DMS79 treated with DMSO at 0.1 percent for 48 hours (cell line): ENCODE measurements around the gene SLC6A20.

Source experiments
- DNase-seq: peaks from one replicate; lab custom pipeline; 2025; lab: John Stamatoyannopoulos, UW

SLC6A20 gene

DNA sequence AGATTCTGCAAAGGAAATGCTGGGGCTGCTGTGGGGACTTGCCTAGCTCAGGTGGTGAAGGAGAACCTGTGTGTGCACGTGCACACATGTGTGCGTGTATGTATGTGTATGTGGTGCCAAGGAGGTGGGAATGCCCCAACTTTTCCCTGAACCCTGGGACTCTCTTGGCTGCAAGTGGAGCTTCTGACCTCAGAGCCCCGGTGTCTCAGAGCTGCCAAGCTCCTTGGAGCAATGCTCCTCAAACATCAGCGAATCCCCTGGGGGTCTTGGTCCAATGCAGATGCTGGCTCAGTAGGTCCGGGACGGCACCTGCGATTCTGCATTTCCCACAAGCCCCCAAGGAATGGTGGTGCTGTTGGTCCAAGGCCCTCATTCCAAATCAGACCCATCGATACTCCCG is 5.8 kb upstream of the SLC6A20 start:
- no peak for DNase-seq

DNA sequence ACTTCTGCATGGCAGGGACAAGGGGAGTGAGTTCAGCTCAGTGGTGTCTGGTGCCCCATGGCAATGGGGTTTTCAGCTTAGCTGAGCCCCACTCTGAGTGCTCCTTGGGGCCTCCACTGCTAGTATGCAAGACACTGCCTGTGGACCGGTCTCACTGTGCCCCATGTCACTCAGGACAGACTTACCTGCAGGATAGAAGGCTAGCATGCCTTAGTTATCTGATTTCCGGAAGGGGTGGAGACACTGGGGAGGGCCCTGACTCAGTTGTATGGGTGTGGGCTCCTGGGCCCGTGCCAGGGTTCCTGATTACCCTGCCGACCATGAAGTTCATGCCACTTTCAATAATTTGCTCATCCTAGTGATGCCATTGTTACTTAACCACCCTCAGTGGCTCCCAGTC is 4.3 kb upstream of the SLC6A20 start:
- no peak for DNase-seq

DNA sequence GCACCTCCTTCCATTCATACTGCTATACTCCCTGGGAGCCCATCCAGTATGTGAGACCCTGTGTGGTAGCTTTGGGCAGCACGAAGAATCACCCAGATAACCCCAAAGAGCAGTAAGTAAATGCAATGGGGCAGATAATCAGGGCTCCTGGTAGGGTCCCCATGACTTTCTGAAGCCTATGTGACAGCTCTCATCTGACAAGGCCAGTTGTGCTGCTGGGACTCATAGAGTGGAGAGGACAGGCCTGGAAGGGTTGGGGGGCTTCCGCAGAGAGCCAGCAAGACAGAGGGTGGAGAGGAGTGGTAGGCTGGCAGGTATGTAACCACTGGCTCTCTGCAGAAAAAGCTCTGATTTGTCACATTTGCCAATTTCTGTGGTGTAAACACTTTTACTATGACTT is 3.2 kb upstream of the SLC6A20 start:
- no peak for DNase-seq

DNA sequence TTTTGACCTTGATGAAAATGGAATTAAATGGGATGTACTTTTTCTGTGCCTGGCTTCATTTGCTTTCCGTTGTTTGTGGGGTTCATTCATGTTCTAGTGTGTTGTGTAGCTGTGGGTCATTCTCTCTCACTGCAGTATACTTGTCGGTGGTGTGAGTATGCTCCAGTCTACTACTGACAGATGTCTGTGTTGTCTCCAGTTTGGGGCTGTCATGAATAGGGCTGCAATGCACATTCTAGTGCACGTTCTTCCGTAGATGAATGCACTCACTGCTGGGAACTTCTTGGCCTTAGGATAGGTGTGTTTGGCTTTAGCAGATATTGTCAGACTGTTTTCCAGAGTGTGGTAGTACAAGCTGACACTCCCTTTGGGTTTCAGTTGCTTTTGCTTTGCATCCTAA is 1.7 kb upstream of the SLC6A20 start:
- DNase-seq = no peak

DNA sequence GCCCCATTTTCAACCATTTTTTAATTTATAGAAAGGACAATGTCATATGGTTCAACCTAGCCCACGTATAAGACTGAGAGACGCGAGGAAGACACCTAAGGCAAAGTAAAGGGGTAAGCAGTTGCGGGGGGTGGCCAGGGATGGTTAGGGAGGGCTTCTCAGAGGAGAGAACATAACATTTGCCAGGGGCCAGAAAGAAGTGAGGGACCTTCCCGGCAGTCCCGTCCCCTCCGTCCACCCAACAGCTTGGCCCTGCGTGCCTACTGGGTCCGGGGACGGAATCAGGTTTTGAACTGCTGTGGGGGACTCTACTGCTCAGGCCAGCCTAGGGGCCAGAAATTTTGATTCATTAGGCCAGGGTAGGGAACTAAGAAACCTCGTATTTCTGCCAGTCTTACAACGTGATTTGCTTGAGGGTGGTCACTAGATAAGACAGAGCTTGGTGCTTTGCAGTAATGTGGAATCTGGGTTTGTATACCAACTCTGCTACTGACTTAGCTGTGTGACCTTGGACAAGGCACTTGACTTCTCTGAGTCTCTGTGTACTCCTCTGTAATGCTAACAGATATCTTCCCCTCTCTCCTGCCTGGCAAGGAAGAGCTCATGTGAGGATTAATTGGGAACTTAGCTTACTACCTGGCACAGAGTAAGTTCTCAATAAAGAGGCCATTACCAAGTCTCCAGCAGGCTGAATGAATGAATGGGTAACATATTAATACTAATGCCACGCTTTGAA is 734 bp upstream of the SLC6A20 start:
- DNase-seq = no peak

DNA sequence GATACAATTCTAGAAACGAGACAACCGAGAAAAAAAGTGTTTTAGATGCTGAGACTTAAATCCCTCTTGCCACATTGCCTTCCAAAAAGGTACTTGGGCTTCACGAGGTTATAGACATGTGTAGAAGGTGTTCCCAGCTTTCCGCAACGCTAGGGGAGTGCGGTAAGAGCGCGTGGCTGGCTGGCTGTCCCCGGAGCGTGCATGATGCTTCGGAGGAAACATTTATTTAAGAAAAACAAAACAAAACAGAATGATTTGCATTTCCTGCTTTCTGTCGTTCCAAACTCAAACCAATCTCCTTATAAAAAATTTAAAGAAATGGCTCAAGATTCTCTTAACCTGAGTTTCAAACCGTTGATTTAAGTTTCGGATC is 841 bp downstream of the SLC6A20 start:
- no peak for DNase-seq

DNA sequence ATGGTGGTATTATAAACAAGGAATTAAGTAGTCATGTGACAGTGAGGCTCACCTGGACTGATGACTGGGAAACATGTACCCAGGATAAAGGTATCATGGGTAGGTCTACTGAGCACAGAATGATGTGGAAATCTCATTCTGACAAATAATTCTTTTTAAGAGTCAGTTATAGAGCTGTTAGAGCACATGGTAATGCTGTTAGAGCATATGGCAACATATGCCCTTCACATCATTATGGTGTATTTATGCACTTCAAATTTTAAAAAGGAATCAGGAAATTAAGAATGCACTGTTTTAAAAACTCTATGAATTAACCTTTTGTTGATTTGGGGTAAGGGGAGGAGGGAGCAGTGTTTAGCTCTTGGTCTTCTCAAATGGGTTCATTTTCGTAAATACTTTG is 1.7 kb downstream of the SLC6A20 start:
- DNase-seq = no peak

DNA sequence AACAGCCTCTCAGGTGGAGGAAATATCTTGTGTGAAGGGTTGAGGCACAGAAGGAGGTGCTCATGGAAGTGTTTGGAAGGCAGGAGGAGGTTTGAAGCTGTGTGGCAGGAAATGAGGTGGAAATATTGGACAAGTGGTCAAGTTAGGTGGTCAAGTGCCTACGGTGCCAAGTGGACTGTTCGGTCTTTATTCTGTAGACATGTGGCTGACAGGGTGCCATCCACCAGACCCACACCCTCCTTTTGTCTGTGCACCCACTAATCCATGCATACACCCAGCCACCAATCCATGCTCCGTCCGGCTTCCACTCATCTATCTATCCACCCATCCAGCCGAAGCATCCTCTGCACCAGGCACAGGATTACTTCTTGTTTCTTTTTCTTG is 2.2 kb downstream of the SLC6A20 start:
- no peak for DNase-seq

DNA sequence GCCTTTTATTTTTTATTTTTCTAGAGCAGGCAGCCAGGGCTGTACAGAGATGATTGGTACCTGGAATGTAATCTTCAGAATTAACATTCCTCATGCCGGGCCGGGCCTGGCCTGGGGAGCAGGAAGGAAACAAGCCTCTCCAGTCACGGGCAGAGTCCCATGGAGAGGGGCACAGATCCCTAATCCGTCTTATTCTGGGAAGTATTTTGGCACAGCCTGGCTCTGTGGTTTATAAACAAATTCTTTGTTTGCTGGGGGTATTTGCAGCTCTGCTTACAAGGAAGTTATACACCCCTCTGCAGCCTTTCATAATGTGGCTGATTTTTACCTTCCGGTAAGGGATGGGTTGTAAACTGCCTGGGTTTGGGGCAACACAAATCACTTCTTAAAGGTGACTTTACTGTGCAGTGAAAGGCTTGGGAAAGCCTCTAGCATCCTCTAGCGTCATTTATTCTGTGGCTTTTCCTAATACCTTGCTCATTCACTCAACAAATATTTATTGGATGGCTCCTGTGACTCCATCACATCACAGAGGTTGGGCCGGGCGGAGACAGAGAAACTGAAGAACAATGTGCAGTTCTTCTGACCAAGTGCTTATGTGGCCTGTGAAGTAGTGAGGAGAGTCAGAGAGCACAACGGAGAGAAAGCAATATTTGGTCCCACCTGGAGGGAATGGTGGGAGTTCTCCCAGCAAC is 2.7 kb downstream of the SLC6A20 start:
- DNase-seq = no peak

DNA sequence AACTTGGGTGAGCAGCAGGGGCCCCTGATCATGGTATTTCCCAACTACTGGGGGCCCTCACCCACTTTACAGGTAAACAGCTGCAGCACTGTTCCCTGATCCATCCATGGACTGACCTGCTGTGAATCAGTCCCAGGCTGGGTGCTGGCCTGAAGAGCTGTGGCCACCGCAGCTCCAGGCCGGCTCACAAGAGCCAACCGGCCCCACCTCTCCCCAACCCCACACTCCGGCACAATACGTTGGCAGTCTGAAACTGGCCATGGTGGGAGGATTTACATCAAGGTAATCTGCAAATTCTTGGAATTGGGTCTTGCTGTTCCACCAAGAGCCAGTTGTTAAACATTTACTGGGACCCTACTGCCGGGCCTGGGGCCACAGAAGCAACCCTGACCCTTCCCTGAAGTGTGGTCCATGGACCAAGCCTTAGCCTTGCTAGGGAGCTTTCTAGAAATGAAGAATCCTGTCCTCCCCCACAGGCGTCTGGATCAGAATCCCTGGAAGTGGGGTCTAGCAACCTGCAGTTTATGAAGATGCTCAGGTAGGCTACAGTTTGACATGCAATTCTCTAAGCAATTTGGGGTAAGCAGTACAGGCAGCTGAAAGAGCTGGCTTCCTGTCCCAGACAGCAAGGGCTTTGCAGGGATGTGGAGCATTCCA is 3.7 kb downstream of the SLC6A20 start:
- DNase-seq = no peak

DNA sequence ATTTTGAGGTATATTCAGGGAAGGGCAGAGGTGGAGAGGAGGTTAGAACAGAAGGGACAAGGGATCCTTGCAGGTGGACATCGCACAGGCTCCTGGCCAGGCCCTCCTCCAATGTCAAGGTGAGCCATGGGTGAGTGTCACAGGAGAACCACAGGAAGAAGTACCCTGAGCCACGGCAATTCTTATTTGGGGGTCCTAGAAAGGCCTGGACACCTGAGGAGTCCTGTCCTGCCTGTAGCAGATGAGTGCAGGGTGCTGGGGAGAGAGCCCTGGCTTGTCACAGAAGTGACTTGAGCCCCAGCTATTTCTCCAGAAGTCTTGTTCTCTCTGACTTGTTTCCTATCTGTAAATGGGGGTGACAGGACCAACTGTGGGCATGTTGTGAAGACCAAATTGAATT is 4.3 kb downstream of the SLC6A20 start:
- no peak for DNase-seq

DNA sequence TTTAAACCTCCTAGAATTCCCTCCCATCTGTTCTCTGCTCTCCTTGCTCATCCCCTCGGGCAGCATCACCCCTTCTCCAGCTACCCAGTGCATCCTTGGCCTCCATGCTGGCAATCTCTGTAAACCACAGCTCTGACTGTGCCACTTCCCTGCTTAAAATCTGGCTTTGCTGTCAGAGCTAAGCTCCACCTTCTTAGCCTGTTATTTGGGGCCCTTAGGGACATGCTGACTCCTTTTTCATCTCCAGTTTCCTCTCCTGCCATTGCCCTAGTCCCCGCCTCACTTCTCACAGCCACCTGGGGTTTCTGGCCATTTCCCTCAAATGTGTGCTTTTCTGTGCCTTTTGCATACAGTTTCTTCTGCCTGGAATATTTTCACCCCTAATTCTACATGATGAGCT is 5.7 kb downstream of the SLC6A20 start:
- DNase-seq = no peak

DNA sequence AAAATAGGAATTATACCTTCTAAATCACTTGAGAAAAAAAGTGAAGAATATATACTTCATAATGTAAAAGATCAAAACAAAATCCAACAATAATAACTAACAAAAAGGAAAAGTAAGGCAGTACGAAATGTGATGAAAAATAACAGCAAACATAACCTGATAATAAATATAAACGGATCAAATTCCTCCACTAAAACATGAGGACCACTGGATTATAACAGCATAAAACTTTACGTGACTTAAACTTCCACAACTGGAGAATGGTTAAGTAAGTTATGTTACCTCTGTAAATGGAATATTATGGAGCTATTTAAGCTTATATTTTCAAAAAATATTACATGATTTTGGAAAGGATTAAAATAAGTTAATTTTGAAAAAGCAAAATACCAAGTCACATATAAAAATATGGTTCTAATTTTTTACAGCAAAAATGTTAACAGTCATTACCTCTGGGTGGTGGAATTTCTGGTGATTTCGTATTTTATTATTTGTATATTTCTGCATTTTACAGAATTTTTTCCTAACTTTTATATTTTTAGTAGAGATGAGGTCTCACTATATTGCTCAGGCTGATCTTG is 7.0 kb downstream of the SLC6A20 start:
- no peak for DNase-seq

DNA sequence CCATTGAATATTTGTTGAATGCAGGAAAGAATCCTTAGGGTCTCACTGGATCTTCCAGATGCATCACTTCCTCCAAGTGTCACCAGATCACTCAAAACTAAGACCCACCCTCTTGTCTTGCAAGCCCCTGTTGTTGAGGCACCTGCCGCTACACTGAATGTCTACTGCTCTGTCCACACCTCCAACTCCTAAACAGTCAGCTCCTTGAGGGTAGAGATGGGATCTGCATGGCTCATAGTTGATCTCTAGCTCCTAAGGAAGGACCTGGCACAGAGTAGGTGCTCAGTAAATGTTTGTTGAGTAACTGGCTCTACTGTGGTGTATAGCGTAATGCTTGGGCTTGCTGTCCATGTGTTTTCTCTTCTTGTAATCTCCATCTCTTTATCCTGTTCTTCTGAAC is 8.8 kb downstream of the SLC6A20 start:
- DNase-seq = no peak

DNA sequence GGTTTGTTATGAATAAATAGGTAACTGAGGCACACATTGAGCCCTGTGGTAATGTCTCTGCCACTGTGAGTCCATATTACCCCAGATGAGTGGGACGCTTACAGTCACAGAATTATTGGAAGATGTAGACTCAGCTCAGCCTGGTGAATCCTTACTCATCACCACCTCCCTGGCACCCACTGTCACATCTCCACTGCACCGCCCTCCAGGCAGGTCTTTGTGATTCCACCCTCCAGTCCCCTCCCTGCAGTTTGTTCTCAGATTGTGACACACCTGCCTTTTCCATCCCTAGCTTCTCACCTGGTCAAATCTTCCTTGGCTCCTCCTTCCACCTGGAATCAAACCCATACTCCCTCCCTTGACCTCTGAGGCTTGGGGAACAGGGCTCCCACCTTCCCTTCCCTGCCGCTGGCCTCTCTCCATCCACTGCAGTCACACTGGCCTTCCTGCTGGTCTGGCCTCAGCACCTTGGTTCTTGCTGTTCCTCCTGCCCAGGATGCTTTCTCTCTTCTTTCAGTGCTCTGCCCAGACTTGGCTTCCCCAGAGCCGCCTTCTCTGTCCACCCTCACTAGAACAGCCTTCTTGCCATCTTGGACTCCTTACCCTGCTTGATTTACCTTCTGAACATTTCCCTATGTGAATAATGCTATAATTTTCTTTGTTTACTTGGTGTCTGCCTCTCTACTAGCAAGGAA is 9.4 kb downstream of the SLC6A20 start:
- DNase-seq = peak; percentile 14

DNA sequence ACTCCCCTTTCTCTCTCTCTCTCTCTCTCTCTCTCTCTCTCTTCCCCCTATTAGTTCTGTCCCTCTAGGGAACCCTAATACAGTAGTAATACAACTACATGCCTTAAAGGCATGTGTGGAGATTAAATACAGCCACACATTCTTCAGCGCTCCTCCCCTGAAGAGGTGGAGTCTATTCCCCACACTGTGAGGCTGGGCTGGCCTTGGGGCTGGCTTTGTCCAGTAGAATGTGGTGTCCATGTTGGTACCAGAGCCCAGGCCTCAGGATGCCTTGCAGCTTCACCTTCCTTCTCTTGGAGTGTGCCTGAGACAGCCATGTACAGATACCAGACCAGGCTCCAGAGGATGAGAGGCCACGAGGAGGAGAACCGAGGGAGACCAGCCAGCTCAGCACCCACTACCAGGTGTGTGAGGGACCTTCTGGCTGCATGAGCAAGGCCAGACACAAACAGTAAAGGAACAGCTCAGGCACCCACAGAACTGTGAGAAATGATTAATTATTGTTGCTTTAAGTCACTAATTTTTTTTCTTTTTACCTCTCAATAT is 10.7 kb downstream of the SLC6A20 start:
- no peak for DNase-seq

DNA sequence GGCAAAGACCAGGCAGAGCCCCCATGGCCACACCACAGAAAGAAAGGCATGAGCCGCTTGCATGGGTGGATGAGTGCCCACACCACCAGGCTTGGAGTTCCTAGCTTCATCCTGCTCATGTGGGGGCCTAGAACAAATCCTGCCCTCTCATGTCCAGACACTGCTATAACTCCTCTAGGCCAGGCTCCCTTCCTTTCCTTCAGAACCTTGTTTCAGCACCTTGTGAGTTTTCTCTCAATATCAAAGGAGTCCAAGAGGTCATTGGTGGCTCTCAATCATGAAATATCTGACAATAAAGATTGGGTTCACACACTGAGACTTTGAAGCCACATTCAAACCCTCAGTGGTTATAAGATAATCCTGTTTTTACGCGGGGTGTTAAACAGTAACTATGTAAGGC is 12.7 kb downstream of the SLC6A20 start:
- DNase-seq = no peak

DNA sequence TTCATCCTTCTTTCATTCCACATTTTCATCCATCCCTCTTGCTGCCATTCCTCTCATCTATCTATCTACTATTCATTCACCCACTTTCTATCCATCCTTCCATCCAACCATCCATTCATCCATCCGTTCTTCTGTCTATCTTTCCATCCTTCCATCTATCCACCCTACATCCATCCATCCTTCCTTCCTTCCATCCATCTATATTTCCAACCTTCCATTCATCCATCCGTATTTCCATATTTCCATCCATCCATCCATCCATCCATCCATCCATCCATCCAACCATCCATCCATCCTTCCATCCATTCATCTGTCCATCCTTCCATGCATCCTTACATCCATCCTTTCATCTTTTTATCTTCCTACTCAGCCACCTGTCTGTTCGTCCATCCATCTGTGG is 14.0 kb downstream of the SLC6A20 start:
- no peak for DNase-seq

DNA sequence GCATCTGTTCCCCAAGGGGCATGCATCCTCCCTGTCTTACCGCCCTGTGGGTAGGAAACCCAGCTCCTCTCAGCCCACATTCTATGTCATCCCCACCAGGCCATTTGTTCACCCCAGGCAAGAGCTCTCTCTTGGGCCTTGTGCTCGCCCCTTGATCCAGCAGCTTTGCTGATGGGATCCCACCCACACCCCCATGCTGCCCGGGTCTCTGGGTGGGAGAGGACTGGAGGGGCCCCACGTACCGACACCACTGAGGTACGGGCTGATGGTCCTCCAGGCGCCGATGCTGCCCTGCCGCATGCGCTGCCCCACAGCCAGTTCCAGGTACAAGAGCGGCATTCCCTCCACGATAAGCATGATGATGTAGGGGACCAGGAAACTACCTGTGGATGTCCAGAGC is 14.5 kb downstream of the SLC6A20 start:
- no peak for DNase-seq

DNA sequence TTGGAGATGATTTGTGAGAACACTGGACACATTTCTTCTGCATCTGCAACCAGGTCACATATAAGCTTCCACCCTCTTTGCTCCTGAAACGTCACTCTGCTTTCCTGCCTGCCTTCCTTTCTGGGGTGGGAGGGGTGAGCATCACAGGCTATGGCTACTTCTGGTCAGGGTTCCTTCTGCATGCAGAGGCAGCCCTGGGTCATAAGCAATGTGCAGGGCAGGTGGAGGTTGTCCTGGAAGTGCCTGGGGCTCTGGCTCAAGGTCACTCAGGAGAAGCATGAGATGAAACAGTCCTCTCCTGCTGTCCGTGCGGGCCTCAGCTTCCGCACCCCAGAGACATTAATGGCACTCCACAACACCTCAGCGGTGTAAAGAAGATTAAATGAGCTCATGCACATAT is 15.1 kb downstream of the SLC6A20 start:
- no peak for DNase-seq

DNA sequence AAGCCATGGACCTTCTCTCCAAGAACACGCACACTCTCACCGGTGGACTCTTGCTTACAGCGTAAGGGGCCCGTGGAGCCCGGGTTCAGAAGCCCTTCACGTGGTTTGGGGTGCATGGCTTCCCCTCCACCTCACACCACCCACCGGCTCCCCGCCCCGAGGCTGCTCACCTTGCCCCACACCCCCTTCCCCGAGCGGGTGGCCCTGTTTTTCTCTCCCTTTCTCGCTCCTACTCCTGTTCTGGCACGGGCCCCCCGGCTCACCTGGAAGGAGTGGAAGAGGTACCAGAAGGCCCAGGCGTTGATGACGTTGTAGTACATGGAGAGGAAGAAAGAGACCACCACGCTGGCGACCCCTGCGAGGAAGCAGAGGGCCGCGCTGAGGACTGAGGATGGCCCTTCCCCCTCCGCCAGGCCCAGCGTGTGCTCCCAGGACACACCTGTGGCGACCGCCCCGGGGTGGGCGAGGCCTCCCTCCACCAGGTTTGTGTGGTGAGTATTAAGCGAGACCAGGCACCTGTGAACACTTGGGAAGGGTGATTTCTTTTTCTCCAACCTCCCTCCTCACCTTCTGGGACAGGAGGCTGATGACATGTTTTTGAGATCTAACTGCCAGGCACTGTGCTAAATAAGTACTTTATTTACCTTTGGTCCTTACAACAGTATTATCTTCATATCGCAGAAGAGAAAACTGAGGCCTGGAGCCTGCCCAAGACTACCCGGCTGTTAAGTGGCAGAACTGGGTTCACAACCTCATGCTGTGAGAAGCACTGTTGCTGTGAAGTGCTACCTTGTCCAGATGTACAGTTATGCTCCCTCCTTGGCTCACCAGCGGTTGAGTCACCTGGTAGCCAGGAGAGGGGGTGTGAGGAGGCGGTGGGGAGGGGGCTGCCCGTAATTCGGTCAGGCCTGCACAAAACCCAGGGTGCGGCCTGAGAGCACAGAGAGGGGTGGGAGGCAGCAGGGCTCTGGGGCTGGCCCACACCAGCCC is 16.3 kb downstream of the SLC6A20 start:
- DNase-seq = peak; percentile 22
